ENCODE measurements around the gene ZNF584.

The ZNF584 gene

GRCh38 chr19:58460039-58460438, 51.6 kb downstream of the ZNF584 start:
- in situ Hi-C loops (cut with MboI; ENCODE audit: low sequenced_read_pairs): no loop called here

DNA sequence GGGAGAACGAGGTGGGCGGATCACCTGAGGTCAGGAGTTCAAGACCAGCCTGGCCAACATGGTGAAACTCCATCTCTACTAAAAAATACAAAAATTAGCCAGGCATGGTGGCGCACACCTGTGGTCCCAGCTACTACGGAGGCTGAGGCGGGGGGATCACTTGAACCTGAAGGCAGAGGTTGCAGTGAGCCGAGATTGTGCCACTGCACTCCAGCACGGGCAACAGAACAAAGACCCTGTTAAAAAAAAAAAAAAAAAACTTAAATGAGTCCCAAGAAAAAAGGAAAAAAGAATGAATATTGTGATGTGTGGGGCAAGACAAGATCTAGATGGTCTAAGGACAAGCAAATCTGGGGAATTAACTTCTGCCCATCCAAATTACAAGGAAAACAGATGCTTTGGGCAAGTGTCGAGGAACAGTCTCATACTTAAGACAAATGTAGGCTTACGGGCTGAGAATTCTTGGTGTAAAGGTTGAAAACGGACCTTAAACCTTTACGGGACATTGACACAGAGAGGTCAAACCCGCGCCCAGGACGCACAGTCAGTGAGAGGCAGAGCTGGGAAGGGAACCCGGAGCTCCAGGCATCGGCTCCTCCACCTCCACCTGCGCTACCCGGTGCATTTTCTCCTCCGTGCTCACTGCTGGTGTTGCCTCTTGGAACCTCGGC, 57.8 kb downstream of the ZNF584 start:
- in situ Hi-C loops (cut with MboI; ENCODE audit: low sequenced_read_pairs): no loop called here

- in situ Hi-C loops (cut with MboI; ENCODE audit: low sequenced_read_pairs): no loop called here
These were observed 58.5 kb downstream of the ZNF584 start, which contains the start of gene ZNF324 for GRCh38 chr19:58466760-58467589. Gene ZNF324, plus strand, starts transcription at chr19:58467080. Its CDS starts 2,106 bp downstream, at chr19:58469186.
